ENCODE results near the gene MAGEB10.

The MAGEB10 gene

DNA sequence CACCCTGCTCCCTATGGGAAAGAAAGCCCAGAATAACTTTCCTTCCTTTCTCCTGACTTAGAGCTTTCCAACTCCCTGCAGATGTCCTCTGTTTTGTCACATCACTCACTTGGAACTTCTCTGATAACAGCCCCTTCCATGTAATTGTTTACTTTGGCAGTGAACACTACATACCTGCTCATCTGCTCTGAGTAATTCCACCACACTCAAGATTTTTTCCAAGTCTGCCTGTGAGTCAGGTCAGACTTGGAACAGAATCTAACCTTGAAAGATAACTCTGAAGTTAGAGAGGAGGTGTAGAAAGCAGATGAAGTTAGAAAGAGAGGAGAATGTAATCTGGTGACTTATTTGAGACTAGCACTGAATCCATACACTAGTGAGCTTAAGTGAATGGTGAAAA, 7.4 kb downstream of the MAGEB10 start:
- H3K27ac ChIP-seq, result no peak overlapping the region
- no peak for TF ChIP-seq ZFX (IDR thresholded peaks at IDR 0.05)
- TF ChIP-seq, protein P1, sequence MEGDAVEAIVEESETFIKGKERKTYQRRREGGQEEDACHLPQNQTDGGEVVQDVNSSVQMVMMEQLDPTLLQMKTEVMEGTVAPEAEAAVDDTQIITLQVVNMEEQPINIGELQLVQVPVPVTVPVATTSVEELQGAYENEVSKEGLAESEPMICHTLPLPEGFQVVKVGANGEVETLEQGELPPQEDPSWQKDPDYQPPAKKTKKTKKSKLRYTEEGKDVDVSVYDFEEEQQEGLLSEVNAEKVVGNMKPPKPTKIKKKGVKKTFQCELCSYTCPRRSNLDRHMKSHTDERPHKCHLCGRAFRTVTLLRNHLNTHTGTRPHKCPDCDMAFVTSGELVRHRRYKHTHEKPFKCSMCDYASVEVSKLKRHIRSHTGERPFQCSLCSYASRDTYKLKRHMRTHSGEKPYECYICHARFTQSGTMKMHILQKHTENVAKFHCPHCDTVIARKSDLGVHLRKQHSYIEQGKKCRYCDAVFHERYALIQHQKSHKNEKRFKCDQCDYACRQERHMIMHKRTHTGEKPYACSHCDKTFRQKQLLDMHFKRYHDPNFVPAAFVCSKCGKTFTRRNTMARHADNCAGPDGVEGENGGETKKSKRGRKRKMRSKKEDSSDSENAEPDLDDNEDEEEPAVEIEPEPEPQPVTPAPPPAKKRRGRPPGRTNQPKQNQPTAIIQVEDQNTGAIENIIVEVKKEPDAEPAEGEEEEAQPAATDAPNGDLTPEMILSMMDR (conservative IDR thresholded peaks at IDR 0.05), result no peak

DNA sequence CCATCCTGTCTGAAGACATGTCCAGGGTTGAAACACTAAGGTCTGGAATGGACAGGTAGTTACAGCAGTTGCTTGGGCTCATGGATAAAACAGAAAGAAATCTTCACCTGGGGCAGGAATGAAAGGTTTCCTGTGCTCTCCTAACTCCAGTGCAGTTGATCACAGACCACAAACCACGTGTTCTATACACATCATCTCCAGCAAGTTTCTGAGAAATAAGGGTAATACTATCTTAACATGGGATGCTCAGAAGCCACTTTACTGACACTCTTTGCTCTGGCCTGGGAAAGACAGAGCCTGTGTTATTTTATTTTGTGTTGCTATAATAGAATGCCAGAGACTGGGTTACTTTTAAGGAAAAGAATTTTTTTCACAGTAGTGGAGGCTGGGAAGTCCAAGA, 16.0 kb downstream of the MAGEB10 start:
- H3K27ac ChIP-seq, result no peak overlapping the region
- TF ChIP-seq, protein P1 (conservative IDR thresholded peaks at IDR 0.05), result no peak
- TF ChIP-seq ZFX (IDR thresholded peaks at IDR 0.05), result no peak

DNA sequence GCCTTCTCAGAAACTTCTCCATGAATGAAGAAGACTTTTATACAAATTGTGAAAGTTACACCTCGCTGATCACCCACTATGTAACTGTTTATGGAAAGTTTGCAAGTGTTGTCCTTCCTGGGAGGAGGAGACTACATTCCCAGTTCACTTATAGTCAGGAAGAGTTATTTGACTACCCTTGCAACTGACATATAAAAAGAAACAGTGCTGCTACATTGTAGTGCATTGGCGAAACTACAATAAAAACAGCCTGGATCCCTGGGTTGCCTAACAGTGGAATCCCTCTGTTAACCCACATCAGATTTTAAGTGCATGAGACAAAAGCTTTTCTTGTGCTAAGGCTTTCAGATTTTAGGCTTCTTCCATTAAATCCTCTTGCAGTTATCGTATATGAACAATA, 30.4 kb downstream of the MAGEB10 start:
- no peak overlapping the region for H3K27ac ChIP-seq
- TF ChIP-seq ZFX (IDR thresholded peaks at IDR 0.05), result no peak
- TF ChIP-seq, protein P1 (conservative IDR thresholded peaks at IDR 0.05), result no peak

DNA sequence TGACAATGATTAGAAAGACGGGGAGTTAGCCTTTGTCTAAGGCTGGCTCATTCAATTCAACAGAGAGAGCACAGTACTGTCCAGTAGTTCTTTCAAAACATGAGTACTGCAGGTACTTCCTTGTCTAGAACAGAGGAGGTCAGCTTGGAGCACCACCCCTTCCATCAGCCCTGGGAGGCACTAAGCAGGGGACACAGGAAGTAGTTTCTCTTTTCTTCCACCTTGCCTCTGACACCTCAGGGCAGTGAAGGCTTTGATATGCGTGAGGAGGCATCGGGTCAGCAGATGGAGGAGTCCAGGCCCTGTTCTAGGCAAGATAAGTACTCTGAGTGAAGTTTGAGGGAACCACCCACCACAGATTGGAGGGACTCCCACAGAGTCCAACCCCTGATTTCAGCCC, 33.1 kb downstream of the MAGEB10 start:
- TF ChIP-seq ZFX (IDR thresholded peaks at IDR 0.05), result no peak
- TF ChIP-seq, protein P1 (conservative IDR thresholded peaks at IDR 0.05), result no peak
- no peak overlapping the region for H3K27ac ChIP-seq

DNA sequence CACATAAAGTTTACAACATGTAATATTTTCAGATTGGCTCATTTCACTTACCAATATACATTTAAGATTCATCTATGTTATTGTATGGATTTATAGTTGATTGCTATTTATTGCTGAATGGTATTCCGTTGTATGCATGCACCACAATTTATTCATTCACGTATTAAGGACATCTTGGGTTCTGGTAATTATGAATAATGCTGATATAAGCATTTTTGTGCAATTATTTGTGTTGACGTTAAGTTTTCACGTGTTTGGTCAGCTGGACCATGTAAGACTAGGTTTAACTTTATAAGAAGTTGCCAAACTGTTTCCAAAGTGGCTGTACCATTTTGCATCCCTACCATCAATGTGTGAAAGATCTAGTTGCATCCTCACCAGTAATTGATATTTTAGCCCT, 35.1 kb downstream of the MAGEB10 start:
- TF ChIP-seq, protein P1 (conservative IDR thresholded peaks at IDR 0.05), result no peak
- TF ChIP-seq ZFX (IDR thresholded peaks at IDR 0.05), result no peak

DNA sequence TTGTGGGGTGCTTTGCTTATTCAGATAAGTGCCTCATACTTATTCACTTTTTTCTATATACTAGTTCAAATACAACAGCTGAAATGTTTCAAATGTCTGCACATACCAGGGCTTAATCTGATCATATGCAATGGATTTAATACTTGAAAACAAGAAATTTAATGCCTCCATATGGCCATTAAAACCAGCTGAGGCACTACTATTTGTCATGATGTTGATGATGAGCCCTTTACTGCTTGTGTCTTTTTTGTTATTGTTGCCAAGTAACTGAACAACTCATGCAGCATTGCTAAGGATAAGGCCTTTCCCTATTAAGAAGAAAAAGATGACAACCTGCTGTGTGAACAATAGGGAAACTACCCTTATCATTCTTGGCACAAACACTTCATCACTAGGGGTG, 52.5 kb downstream of the MAGEB10 start:
- TF ChIP-seq ZFX (IDR thresholded peaks at IDR 0.05), result no peak
- TF ChIP-seq, protein P1 (conservative IDR thresholded peaks at IDR 0.05), result no peak
- H3K27ac ChIP-seq, result no peak overlapping the region

More for the DNA sequence above, 35.1 kb downstream of the MAGEB10 start:
- H3K27ac ChIP-seq, result no peak overlapping the region

DNA sequence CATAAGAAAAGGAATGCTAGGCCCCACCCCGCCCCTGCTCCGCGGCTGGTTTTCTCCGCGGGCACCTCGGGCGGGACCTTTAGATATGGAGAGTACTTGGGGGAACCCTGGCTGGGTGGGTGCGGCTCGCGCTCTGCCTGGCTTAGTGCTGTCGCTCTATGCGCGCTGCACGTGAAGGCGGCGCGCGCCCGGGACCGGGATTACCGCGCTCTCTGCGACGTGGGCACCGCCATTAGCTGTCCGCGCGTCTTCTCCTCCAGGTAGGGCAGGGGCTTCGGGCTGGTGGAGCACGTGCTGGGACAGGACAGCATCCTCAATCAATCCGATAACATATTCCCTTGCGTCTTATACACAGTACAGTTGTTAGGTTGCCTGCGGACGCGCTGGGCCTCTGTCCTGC, 56.0 kb downstream of the MAGEB10 start:
- no peak overlapping the region for H3K27ac ChIP-seq
- TF ChIP-seq, protein P1 (conservative IDR thresholded peaks at IDR 0.05), result no peak
